GM18867 (cell line): ENCODE data around the gene PDZD4.

Experiments
- ATAC-seq: cut with Tn5 transposase; IDR thresholded peaks from one replicate; pipeline ENCODE4 v1.9.1; 2021; ENCODE audit warnings: mild to moderate bottlenecking, moderate library complexity; ENCODE audit not compliant: unreplicated experiment

Gene PDZD4

GRCh38 chrX:153761863-153762262, 68.5 kb downstream of the PDZD4 start:
- ATAC-seq = no peak

GRCh38 chrX:153755136-153755535, 75.2 kb downstream of the PDZD4 start:
- ATAC-seq = no peak
